GM23248 (cell line): Measurements from ENCODE around the gene EYA4.

ENCODE experiments used
- EZH2 ChIP-seq: fragments of 200-600 bp; sonication (generic); IDR thresholded peaks from 2 replicates; pipeline ENCODE4 v1.6.1; 2018; ENCODE audit warnings: antibody characterized with exemption, mild to moderate bottlenecking; ENCODE audit not compliant: insufficient read depth, poor library complexity, severe bottlenecking
- EZH2phosphoT487 ChIP-seq: fragments of 200-600 bp; sonication (generic); IDR thresholded peaks from 2 replicates; pipeline ENCODE4 v1.6.1; 2018; ENCODE audit warnings: antibody characterized with exemption, moderate library complexity, mild to moderate bottlenecking, low read depth; ENCODE audit not compliant: insufficient read depth

- TF ChIP-seq EZH2: no peak
- TF ChIP-seq EZH2phosphoT487: no peak
Observed at GRCh38 chr6:133201231-133201630, 39.9 kb upstream of the EYA4 start.
